ENCODE data around the gene BIRC3.
A peak's percentile ranks its signal among the peaks of the same experiment; 100 is the strongest.
"Not testable (repeated sequence)": the region's sequence is repeated elsewhere in the genome, so short reads cannot be mapped to it uniquely, and the experiment has no call there.

Gene BIRC3

GRCh38 chr11:102328748-102329147 is 11.5 kb downstream of the BIRC3 start:
- DNase-seq, result no peak

DNA sequence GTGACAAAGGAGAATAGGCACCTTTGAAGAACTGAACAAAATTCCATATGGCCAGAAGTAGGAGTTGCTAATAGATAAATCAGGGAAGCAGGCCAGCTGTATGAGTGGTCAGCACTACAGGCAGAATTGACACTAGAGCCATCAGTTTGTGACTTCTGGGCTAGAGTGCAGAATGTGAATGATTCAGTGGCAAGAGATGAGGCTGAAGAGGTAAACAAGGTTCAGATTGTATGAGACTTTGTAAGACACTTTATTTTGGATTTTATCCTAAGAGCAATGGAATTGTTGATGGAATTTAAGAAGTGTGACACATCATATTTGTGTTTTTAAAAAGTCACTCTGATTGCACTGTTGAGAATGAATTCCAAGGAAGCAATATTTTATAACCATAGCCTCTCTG is 12.9 kb downstream of the BIRC3 start:
- no peak for DNase-seq

DNA sequence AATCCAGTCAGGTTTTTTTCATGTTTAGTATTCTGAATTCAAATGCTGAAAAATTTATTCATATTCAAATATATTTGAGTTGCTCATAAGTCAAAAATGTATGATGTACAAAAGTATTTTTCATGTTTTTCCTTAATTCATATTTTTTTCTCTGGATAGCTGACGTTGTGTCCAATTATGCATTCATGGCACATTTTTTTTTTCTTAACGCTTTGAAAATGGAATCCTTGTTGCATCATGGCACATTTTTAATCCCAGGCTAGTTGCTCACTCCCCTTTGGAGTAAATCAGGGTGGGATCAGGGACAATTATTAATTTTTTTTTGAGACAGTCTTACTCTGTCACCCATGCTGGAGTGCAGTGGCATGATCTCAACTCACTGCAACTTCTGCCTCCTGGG is 14.1 kb downstream of the BIRC3 start:
- DNase-seq, result no peak

DNA sequence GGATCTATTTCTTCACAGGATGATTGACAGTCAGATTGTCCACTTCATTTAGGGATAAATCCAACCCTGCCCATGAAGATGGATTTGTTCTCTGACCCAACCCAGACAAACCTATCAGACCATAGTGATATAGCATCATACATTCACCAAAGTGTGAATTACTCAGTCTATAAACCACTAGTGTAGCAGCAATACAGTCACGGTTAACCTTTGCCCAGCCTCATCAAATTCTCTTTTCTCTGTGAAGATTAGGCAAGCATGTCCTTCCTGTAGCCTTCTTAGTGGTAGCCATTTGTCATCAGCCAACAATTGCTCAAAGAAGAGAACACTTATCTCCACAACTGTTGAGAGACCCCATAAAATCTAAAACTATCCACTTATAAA is 15.3 kb downstream of the BIRC3 start:
- no peak for DNase-seq

- DNase-seq, result no peak
Measured at GRCh38 chr11:102338479-102339010, 21.3 kb downstream of the BIRC3 start.

GRCh38 chr11:102341311-102341710 is 24.0 kb downstream of the BIRC3 start:
- not testable (repeated sequence) for DNase-seq

DNA sequence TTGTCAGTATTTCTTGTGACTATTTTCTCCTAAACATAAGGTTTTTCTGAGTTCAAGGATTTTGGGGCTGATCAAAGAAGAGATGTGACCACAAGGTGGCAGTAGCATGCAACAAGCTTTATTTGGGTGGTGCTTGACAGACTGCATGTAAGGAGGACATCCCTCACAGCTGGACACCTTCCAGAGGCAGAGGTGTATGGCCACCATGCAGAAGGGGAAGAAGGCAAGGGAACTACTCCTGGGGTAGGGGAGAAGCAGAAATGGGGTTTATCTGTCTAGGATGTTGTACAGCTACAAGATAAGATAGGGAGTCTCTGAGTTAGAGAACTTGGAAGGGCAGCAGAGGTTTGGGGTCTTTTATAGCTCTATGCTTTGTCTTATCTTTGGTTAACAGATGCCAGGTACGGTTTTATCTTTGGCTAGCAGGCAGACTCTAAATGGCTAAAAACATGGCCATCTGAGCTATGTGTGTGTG is 24.6 kb downstream of the BIRC3 start:
- peak; percentile 84 to 90 (median 86) for DNase-seq

- no peak for DNase-seq
Measured at GRCh38 chr11:102343809-102344208, 26.5 kb downstream of the BIRC3 start.

DNA sequence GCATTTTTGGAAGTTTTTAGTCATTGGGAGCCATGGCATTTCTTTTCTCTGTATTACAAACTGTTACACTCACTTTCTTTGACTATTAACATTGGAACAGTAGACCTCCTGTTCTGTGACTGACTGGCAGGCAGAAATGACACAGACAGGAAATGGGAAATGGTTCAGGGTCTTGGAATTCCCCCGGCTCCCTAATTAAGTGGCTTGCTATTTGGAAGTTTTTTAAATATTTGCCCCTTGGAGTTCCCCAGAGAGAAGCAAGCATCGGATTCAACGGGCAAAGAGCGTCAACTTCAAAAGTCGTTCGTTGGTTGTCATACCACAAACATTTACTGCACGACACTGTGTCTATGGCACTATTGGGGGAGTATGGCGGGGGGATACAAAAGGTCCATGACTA is 28.6 kb downstream of the BIRC3 start:
- DNase-seq, result peak in 2 of 4 experiments; percentile 5 to 11

DNA sequence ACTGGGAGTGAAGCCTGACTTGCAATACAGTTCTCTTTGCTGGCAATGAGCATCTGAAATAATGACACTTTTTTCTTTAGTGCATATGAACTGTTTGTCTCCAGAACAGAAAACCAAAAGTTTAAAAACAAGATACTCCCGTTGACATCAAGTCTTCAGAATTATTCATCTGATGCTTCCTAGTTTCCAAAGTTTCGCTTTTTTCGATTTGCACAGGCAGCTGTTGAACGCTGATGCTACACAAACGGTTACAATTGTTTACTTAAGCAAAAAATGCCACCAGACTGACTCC is 29.1 kb downstream of the BIRC3 start:
- DNase-seq, result no peak

DNA sequence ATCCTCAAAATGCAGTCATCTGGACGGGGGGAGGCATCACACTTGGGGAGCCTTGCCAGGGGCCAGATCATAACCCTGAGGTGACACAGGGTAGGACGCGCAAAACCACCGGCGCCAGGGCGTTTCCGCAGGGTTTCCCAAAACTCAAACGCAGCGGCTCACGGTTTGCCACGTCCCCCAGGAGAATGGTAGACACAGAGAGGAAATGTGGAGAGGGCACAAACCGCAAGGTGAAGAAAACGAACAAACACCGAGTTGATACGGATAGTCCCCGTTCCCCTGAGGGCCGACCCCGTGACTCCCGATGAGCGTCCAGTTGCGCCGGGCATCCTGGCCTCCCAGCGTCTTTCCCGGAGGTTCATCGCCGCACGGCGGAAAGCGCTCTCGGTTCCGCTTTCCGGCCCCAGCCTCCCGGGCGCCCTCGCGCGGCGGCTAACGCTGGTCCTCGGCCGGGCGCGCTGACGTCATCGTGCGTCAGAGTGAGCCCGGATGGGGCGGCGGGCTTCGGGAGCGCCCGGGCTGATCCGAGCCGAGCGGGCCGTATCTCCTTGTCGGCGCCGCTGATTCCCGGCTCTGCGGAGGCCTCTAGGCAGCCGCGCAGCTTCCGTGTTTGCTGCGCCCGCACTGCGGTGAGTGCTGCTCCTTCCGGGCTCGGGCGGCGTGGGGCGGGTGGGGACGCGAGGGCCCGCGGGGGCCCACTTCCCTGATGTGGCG is 29.6 kb downstream of the BIRC3 start, which contains the start of gene BIRC2:
Gene BIRC2 (plus strand): TSS at position 467 of the 714 bp plus-strand sequence. CDS start 2,641 bp downstream, outside the sequence.
- peak; percentile 97 to 99 (median 98) for DNase-seq

DNA sequence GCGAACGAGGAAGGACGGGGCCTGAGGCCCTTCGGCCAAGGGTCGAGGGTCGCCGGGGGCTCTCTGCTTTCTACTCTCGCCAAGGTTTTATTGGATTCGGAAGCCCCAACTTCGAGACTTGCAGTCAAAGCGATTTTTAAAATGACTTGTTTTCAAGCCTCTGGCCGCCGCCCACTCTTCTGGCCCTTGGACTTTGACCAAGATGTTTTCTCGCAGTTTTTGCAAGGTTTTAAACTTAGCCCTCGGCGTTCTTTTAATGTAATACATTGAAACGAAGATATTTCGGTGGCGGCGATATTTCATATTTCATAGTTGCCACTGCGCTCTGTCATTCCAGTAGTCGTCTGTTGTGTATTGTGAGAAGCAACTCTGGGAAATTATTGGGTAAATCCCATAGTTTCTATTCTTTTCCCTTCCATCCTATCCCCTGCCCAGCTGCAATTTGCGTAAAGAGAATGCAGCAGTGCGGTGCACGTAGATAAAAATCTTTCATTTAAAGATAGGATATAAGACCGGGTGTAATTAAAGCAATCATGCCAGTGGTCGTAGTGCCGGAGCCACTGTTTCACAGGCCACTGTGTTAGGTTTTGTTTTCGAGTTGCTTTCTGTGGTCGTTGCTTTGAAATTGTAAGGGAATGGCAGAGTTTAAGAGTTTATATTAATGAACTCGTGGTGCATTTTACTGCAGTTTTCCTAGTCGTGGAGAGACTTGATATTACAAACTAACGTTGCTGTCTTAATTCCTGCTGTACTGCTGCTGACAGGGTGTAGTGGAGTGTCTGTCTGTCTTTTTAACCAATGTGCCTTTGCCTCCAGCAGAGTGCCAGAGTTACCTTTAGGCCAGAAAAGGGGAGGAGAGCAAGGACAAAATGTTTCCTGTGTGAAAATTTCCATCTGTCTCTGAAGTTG is 30.4 kb downstream of the BIRC3 start:
- DNase-seq, result peak; percentile 26 to 42 (median 30)

GRCh38 chr11:102357116-102357515 is 39.8 kb downstream of the BIRC3 start:
- no peak for DNase-seq

- DNase-seq, result no peak
Measured at GRCh38 chr11:102359372-102359771, 42.1 kb downstream of the BIRC3 start.

DNA sequence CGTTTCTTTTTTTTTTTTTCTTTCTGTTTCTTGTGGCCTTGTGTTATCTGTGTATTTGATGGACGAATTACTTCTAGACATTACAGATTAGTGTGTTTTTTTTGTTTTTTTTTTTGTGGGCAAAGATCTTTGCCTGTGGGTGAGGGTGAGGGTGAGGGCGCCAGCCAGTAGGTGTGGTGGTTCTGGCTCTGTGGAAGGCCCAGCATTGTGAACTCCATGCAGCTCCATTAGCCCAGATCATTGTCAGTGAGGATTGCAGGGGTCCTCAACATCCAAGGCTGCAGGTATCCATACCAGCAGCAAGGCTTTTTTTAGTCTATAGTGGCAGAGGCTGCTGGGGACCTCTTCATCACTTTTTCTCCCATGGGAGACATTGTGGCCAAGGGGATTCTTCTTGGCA is 43.4 kb downstream of the BIRC3 start:
- DNase-seq, result no peak

GRCh38 chr11:102361086-102362031 is 44.1 kb downstream of the BIRC3 start:
- no peak for DNase-seq

GRCh38 chr11:102364991-102365390 is 47.7 kb downstream of the BIRC3 start:
- DNase-seq, result no peak

GRCh38 chr11:102367364-102367763 is 50.1 kb downstream of the BIRC3 start:
- peak in 2 of 4 experiments; percentile 40 to 52 for DNase-seq

DNA sequence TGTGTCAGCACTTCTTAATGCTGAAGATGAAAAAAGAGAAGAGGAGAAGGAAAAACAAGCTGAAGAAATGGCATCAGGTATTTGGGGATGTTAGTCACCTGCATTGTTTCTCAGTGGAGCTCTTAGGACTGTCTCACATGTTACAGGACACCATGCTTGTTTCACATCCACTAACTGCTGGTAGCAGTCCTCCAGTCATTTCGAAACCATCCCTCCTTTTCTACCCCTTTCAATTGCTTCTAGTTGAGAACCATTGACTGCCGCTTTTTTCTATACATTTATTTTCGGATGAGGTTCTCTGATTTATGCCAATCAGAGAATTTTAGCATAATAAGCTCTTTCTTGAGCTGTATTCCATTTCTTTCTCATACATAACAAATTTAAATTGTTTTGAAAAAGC is 51.2 kb downstream of the BIRC3 start:
- DNase-seq, result no peak

DNA sequence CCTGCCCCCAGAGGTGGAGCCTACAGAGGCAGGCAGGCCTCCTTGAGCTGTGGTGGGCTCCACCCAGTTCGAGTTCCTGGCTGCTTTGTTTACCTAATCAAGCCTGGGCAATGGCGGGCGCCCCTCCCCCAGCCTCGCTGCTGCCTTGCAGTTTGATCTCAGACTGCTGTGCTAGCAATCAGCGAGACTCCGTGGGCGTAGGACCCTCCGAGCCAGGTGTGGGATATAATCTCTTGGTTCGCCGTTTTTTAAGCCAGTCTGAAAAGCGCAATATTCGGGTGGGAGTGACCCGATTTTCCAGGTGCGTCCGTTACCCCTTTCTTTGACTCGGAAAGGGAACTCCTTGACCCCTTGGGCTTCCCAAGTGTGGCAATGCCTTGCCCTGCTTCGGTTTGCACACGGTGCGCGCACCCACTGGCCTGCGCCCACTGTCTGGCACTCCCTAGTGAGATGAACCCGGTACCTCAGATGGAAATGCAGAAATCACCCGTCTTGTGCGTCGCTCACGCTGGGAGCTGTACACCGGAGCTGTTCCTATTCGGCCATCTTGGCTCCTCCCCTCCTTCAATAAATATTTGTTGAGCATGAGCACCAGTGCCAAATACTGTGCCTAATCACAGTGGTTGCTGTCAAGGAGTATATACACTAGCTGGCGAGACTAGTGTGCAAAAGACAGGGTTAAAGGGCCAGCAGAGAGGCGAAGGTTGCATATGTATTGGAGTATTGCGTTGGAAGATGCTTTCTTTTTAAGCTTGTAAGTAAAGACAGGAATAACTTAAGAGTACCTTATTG is 57.5 kb downstream of the BIRC3 start:
- DNase-seq, result not testable (repeated sequence)

DNA sequence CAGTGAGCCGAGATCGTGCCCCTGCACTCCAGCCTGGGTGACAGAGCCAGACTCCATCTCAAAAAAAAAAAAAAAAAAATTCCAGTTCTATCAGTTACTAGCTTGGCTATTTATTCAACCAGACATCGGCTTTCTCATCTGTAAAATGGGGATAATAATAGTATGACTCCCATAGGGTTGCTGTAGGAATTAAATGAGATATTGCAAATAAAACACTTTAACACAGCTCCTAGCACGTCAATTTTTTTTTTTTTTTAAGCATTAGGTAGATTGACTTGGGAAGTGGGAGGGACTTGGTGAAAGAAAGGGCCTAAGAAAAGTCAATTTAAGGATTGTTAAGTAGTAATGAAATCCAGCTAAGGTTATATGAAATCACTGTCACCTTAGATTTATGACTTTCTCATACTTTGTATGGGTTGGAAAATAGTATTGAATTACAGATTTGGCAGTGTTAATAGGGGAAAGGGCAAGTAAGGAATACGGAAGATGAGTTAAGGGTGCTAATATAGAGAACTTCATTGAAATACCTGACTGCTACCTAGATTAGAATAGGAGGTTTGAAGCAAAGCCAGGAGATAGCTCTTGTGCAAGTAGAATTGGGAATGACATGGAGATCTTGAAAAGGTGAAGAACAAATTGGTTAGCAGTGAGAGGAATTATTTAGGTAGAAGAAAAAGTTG is 58.6 kb downstream of the BIRC3 start:
- DNase-seq, result no peak

All from suppressor macrophage (primary cell).